Midbrain (tissue), 1 donor: ENCODE results near the gene RPL7A.
"Not testable (repeated sequence)": the region's sequence is repeated elsewhere in the genome, so short reads cannot be mapped to it uniquely, and the experiment has no call there.

Source experiments
- DNase-seq: peaks from one replicate; lab custom pipeline; 2025; lab: John Stamatoyannopoulos, UW

The RPL7A gene

DNA sequence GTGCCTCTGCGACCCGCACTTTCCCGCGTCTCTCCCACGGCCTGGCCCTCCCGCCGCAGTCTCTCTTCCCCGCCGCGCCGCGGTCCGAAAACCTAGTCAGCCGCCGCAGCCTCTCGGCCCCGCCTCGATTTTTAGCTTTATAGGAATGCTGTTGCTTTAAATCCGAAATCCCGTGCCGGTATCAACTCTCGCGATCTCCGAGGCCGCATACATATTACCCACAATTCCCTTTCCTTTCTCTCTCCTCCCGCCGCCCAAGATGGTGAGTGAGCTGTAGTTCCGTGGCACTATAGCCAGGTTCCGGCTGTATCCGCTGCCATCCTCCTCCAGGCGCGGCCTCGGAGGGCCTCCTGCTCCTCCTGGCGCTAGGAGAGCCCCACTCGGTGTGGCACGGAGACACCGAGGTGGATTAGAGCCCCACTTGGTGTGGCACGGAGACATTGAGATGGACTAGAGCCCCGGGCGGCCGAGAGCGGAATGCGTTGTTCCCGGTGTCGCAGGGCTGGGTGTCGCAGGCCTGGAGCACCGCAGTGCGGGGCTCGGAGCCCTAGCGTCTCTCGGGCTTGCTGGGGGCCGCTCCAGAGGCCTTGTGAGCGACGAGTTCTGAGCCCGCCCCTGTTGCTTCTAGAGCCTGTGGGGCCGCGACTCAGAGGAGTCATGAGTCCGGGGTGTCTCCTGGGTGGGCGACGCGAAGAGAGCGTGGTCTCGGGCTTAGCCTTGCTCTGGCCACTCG, at the start of gene RPL7A, which contains the start of gene MED22:
TSS of gene RPL7A (plus strand) at position 234 of the 733 bp plus-strand sequence. CDS start at position 260, 26 bp downstream.
TSS of gene MED22 (minus strand) at position 147 of the 733 bp plus-strand sequence. CDS start 1,469 bp downstream, outside the sequence.
- peak; percentile 94 for DNase-seq

DNA sequence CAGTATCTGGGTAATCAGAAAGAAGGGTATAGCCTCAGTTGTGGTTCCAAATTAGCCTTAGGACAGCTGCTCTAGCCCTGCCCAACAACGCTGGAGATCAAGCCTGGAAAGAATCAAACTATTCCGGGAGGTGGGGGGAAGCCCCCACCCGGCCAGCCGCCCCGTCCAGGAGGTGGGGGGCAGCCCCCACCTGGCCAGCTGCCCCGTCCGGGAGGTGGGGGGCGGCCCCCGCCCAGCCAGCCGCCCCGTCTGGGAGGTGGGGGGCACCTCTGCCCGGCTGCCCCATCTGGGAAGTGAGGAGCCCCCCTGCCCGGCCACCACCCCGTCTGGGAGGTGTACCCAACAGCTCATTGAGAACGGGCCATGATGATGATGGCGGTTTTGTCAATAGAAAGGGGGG, 48.0 kb upstream of the RPL7A start:
- not testable (repeated sequence) for DNase-seq

DNA sequence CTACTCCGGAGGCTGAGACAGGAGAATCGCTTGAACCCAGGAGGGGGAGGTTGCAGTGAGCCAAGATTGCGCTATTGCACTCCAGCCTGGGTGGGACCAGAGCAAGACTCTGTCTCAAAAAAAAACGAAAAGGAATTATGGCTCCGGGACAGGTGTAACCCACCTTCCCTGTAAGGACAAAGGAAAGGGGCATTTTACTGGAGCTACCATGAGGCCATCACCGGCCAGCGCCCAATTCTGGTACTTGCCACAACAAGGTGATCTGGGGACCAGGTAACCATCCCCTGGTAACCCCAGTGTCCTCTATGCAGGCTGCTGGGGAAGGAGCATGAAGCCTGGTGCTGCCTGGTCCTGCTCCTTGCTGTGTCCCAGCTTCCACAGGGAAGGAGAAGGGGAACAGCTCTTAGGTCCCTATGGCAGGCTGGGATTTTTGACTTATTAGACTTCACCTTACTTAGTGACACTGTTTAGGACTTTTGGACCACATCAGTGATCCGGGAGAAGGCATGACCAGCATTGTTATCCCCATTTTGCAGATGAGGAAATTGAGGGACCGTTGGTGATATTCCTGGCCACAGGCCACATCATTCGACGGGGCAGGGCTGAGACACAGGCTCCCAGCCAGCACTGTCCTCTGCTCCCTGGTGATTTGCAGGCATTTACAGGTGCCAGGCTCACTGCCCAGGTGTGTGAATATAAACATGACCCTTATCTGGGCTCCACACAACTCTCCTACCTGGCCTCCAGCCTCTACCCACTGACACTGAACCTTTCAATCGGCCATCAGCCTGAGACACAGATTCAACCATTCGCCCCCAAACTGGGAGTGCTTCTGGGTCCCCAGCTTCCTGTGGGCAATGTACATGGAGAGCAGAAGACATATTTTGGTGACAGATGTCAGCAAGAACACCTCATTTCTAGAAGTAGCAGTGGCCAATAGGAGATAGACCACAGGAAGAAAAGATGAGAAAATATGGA, 46.5 kb upstream of the RPL7A start:
- no peak for DNase-seq

DNA sequence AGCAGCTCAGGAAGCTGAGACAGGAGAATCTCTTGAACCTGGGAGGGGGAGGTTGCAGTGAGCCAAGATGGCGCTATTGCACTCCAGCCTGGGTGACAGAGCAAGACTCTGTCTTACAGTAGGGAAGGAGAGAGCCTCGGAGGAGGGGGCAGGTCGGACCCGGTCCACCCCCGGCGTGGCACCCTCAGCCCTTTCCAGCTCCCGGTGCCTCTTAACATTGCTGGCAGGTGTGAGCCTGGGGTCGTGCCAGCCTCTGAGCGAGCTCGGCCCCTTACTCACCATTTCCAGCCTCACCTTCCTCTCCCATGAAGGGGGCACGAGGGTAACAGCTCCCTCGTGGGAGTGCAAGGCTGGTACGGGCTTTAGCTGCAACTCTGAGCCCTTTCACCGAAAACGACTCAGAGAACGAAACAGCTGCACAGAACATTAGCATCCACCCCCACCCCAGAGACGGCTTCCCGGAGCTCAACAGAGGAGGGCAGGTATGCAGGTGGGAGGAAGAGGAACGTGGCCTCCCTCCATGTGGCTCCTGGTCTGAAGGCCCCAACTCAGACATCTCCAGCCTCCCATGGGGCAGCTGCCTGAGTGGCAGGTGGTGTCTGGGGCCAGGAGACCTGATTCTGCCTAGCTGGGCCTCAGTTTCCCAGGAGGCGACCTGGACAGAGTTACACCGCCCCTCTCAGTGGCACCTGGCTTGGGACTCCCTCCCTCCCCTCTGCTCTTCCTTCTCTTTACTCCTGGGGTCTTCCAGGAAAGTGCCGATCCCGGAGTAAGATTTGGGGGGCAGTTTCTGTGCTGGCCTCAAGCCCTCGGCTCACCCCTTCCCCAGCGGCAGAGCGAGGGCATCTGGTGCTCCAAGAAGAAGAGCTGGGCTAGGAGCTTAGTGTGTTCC, 44.5 kb upstream of the RPL7A start:
- DNase-seq, result no peak

DNA sequence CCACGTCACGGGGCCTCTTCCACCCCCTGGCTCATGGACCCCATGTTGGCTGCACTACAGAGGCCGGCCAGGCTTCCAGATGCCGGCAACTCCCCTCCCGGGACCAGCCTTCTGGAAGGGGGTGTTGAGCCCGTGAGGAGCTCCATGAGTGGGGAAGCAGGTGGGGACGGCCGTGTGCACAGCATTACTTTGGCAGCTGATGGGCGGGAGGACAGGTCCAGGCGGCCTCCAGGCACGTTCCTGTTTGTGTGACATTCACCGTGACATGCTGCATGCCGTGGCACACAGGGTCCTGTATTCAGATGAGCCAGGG, 43.9 kb upstream of the RPL7A start:
- no peak for DNase-seq

DNA sequence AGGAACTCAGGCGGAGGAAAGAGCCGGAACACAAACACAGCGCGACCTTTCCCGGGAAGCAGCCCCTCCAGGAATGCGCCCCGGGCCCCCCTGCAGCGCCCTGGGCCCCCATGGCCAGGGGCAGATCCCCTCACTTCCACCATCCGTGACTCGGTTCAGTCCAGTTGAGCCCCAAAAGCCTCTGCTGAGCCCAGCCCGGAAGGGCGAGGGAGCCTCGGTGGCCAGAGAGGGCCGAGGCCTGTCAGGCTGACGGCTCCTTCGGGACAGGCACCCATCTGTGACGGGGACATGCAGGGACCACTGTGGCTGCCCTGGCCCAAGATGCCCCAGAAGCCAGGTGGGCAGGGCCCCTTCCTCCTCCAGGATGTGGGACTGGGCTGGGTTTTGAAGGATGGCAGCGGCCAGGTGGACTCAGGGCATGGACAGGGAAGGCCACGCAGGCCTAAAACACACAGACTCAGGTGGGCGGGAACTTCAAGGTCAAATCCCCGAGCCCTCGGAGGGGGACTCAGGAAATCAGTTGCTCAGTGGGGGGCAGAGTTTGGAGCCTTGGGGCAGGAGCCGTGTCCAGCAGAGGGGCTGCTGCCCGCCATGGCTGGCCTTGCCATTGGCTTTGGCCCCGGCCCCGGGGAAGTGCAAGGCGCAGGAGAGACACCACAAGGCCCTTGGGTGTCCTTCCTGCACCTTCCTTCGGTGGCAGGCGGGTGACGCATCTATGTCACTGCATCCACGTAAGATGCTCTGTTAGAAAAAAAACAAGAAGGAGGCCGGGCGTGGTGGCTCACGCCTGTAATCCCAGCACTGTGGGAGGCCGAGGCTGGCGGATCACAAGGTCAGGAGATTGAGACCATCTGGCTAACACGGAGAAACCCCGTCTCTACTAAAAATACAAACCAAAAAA, 43.3 kb upstream of the RPL7A start:
- DNase-seq, result no peak

DNA sequence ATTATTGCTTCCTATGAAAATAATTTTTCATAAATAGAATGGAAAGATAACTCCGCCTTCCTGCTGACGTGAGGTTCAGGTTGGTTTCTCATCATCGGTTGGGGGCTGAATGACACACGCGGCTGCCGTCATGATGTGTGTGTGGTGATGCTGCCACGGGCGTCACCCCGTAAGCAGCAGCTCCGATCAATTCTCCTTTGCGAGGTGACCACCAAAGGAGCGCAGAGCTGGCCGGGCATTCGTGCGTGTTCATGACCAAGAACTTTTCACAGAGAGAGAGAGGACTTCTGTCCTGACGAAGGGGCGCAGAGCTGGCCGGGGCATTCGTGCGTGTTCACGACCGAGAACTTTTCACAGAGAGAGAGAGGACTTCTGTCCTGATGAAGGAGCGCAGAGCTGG, 42.3 kb upstream of the RPL7A start:
- no peak for DNase-seq

DNA sequence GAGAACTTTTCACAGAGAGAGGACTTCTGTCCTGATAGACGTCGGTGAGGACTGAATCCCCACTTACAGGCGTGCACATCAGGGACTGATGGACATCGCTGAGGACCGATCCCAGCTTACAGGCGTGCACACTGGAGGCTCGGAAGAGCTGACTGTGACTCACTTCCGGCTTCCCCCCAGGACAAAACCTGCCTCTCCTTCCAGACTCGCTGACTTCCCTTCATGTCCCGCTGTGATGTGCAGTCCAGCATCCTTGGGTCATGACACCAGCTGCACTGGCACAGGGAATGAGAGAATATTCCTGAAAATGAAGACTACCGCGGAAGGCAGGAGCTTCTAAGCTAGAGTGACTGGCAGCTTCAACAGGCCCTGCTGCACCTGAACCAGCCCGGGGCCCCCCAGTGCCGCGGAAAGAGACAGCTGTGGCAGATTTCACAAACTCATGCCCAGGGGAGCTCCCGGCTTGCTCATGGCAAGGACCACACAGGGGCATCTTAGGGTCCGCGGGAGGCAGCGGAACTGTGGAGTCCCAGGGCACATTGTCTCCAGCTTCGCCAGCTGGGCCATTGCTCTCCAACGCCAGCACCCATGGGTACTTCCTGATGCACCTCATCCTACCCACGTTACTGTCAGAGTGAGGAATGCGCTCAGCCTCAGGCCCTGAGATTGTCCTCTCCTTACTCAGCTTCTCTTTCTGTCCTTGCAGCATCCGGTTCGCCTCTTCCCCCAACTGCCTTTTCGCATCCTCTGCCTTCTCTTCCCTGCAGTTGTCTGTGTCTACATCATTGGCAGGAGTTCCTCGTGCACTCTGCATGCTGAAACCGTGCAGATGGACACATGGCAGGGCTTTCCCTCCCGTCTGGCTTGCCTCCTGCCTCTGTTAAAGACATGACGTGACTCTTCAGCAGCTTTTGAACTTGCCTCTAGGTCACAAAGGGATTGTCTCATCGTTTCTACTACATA, 41.5 kb upstream of the RPL7A start:
- DNase-seq, result no peak

DNA sequence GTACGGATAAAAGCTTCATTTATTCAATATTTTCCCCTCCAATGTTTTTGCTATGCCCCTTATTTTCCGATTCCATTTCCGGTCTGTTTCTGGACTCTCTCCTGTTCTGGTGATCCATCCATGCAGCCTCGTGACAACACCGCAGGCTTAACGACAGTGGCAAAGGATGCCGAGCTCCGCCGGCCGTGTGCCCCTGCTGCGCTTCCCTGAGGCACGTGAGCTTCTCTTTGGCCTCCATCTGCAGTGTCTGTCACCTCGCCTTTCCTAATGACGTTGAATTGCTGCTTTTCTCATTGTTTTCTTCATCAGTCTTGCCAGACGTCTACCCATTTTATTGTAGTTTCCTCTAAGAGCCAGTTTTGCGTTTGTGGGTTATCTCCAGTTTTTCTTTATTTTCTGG, 40.7 kb upstream of the RPL7A start:
- DNase-seq, result no peak

DNA sequence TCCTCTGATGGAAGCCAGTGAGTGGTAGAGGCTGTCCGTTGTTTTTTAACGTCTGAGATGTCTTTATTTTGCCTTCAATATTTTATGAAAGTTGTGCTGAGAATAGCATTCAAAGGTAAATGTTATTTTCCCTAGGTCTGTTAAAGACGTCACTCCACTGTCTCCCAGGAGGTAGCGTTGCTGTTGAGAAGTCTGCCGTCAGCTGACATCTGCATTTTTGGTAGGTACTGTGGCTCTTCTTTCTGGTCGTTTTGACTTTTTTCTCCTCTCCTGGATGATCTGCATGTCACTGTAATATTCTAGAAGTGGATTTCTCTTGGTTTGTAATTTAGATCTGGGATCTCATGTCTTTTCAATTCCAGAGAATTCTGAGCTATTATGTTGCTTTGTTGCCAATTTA, 38.4 kb upstream of the RPL7A start:
- DNase-seq, result no peak

DNA sequence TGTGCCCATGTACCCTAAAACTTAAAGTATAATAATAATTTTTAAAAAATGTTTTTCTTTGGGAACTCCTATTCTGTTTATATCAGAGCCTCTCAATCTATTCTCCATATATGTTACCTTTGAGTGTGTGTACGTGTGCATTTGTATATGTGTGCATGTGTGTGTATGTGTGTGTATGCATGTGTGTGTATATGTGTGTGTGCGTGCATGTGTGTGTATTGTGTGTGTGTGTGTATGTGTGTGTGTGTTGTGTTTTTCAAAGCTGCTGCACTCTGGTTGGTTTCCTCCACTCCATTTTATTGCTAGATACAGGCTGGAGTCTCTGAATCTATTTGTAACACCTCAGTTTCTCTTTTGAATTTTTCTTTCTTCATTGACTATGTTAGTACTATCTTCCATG, 32.0 kb upstream of the RPL7A start:
- DNase-seq, result no peak

DNA sequence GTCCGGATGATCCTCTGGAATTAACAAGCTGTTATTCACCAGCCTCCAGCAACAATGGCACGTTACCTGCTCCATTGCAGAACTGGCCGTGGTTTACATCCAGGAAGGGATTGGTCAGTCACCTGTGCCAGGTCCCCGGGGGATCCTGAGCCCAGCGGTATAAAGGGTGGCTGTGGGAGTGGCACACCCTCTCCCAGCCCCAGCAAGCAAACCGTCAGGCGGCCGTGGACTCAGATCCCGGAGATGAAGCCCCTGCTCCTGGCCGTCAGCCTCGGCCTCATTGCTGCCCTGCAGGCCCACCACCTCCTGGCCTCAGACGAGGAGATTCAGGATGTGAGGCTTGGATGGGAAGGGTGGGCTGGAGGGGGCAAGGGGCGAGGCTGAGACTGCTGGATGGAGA, 30.5 kb upstream of the RPL7A start:
- not testable (repeated sequence) for DNase-seq

DNA sequence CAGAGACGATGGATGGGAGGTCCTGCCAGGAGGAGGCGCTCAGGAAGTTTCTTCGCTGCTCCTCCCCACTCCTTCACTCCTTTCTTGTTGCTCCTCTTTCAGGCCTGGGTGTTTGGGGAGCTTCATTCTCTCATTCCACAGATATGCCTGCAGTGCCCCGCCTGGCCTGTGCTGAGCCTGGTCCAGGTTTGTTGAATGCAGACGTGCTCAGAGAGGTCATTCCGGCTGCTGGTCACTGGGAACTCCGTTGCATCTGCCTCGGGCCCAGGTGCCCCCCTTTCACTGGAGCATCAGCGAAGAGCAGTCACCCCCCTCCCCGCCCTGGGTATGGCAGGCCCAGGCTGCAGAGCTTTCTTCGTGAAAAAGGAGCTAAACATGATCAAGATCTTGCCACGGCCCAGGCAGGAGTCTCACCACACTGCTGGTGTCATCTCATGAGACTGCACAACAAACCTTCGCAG, 27.6 kb upstream of the RPL7A start:
- no peak for DNase-seq

DNA sequence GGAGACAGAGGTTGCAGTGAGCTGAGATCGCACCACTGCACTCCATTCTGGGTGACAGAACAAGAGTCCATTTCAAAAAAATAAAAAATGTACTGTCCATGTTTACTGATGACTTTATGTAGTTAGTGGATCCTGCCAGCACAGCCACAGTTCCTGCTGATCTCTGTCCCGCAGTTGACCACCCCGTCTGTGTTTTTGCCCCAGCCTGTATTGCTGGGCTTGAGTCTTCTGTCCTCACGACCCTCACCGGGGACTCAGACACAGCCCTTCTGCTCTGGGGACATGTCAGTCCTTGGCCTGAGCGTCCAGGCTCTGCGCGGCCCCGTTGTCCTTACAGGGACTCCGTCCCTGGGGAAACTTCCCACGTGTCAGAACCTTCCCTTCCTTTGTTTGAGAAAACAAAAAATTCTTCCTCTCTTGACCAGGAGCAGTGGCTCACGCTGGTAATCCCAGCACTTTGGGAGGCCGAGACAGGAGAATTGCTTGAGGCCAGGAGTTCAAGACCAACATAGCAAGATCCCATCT, 26.5 kb upstream of the RPL7A start:
- no peak for DNase-seq

DNA sequence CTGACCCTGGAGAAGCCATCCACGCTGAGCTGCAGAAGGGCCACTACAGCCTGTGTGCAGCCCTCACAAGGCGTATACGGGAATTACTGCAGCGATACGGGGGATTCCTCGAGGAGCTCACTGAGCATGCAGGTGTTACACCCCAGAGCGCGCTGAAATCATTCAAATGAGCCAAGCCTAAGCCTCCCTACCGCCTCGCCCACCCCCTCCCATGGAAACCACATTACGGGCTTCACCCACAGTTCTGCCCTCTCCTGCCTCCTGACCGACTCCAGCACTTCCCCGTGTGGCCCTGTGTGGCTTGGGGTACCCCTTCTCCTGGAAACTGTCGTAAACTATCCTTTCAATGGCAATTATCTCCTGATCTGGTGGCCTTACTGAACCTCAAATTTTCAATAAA, 25.3 kb upstream of the RPL7A start:
- no peak for DNase-seq

DNA sequence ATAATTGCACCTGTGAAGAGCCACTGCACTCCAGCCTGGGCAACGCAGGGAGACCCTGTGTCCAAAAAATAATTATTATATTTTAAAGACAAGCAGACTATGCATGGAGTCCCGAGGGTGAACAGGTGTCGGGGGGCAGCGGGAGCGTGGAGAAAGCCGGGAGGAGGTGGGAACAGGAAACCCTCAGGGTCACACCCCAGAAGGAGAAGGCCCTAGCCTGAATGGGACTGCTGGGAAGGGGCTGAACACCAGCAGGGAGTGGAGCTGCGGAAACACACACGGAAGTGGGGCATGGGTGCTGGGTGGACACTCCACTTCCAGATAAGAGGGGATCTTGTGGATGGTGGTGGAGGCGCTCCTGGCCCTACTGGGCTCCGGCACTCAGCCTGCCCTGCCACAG, 24.8 kb upstream of the RPL7A start:
- DNase-seq, result no peak

DNA sequence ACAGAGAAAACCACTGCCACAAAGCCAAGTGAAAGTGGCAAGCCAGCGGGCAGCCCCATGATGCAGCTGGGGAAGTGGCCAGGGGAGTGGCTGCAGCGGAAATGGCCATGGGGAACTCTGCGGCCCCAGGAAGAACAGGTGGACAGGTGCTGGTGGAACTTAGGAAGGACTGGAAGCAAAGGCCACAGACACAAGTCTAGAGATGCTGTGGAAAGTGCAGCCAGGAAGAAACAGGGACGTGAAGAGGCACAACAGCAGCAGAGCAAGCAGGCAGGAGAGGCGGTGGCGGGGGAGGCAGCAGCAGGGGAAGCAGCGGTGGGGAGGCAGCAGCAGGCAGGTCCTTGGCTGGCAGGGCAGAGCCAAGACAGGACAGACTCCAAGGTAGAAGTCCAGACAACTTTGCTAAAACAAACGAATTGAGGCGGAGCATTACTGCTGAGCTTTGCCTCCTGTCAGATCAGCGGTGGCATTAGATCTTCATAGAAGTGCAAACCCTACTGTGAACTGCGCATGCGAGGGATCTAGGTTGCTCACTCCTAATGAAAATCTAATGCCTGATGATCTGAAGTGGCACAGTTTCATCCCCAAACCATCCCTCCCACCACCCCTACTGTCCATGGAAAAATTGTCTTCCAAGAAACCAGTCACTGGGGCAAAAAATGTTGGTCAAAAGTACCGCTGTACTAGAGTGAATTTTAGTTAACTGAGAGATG, 23.9 kb upstream of the RPL7A start:
- no peak for DNase-seq

DNA sequence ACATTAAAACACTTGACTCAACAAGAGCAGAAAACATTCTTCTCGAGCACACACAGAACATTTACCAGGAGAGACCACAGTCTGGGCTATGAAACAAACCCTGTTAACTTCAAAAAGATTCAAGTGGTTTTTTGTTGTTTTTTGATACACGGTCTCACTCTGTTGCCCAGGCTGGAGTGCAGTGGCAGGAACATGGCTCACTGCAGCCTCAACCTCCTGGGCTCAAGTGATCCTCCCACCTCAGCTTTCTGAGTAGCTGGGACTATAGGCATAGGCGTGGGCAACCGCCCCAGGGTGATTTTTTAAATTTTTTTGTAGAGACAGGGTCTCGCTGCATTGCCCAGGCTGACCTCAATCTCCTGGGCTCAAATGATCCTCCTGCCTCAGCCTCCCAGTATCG, 21.0 kb upstream of the RPL7A start:
- DNase-seq, result not testable (repeated sequence)
